Stimulated activated CD4-positive, alpha-beta T cell treated with anti-CD3 and anti-CD28 coated beads, Interleukin-4, amount 100 ng/mL, for 24 hours (primary cell): ENCODE results near the gene THEM4.
"Not testable (repeated sequence)": the region's sequence is repeated elsewhere in the genome, so short reads cannot be mapped to it uniquely, and the experiment has no call there.

ENCODE experiments used
- DNase-seq: peaks from one replicate; pipeline ENCODE4 v3.0.0-alpha.2; 2020

The THEM4 gene

DNA sequence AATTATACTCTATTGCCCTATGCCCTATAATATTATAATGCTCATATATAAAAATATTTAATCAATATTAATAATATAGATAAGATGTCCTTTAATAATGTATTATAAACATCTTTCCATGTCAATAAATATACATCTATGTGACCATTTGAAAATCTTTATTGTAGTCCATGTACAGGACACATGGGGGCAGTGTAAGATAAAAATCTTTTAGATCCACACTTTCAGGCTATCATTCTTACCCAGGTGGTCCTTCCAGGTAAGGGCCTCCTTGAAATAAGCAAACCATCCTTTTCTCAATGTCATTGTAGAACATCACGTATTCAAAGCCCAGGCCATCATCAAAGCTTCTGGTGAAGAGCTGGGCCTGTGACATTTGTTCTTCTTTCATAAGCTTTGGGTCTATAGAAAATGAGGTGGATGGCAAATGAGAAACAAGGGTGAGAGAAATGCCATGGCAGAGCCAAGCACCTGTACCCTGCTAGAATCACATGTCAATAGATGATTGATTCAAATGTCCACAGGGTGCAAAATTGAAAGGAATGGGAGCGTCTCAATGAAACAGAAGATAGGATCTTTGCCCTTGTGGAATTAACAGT is 20.2 kb downstream of the THEM4 start:
- no peak for DNase-seq

DNA sequence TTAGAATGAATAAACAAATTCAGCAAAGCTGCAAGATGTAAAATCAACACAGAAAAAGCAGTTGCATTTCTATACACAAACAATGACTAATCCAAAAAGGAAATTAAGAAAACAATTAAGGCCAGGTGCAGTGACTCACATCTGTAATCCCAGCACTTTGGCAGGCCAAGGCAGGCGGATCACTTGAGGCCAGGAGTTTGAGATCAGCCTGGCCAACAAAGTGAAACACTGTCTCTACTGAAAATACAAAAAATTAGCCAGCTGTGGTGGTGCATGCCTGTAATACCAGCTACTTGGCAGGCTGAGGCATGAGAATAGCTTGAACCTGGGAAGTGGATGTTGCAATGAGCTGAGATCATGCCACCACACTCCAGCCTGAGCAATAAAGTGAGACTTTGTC is 22.3 kb downstream of the THEM4 start:
- no peak for DNase-seq

DNA sequence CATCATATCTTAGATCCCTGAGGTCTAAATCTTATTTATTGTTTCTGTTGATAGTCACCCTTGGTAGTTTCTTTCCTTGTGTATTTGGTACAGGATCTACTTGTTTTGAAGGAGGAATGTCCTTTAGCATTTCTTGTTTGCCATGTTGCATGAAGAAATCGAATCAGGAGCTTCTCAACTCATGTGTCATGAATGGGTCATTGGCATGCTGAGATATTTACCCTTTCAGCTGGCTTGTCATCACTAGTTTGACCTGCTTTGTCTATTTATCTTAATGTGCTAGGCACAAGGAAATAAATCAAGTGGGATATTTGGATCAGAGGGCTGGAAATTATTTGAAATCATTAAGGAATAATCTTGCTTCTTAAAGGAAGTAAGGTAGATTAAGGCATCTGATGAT is 23.8 kb downstream of the THEM4 start:
- DNase-seq: no peak

DNA sequence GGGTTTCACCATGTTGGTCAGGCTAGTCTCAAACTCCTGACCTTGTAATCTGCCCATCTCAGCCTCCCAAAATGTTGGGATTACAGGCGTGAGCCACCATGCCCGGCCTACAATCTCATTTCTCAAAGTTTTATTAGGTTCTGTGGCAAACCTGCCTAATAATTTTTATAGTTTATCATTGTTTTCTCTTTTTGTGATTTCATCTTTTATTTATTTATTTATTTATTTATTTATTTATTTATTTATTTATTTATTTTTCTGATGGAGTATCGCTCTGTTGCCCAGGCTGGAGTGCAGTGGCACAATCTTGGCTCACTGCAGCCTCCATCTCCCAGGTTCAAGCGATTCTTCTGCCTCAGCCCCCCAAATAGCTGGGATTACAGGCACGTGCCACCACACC is 24.4 kb downstream of the THEM4 start:
- not testable (repeated sequence) for DNase-seq

DNA sequence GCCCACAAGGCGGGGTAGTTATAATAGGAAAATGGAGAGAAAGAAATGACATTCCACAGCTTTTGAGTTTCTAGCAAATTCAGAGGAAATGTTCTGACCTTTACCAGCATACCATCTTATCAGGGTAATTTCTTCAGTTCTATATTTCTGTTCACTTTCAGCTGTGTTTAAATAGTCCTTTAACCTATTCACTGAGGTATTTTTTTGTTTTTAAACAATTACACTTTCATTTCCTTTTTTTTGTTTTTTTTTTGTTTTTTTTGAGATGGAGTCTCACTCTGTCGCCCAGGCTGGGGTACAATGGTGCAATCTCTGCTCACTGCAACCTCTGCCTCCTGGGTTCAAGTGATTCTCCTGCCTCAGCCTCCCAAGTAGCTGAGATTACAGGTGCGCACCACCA is 24.9 kb downstream of the THEM4 start:
- not testable (repeated sequence) for DNase-seq

DNA sequence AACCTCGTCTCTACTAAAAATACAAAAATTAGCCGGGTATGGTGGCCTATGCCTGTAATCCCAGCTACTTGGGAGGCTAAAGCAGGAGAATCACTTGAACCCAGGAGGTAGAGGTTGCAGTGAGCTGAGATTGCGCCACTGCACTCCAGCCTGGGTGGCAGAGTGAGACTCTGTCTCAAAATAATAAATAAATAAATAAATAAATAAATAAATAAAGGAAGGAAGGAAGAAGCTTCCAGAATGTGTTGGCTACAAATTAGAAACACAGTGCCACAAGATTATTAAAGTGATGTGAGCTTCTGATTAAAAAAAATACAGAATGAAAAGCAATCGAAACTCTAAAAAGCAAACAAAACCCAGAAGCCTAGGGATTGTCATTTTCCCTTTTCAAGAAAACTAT is 25.4 kb downstream of the THEM4 start:
- not testable (repeated sequence) for DNase-seq

DNA sequence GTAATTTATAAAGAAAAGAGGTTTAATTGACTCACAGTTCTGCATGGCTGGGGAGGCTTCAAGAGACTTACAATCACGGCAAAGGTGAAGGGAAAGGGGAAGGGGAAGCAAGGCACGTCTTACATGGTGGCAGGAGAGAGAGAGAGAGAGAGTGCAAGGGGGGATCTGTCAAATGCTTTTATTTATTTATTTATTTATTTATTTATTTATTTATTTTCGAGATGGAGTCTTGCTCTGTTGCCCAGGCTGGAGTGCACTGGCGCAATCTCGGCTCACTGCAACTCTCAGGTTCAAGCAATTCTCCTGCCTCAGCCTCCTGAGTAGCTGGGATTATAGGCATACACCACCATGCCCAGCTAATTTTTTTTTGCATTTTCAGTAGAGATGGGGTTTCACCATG is 26.4 kb downstream of the THEM4 start:
- not testable (repeated sequence) for DNase-seq

DNA sequence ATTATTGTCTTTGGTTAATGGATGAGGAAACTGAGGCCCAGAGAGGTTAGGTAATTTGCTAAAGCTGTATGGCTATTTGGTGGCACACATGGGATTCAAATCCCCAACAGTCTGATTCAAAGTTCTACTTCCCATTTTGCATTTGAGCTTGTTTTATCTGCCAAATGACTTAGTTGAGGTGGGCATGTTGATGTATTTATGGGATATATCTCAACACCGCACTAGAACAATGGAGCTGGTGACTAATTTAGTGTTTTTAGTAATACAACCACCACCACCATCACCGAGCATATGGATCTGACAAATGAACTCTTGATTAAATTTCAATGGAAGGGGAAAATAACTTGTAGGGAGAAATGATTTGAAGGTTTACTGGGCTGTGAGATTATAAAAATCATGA is 26.8 kb downstream of the THEM4 start:
- DNase-seq: no peak

DNA sequence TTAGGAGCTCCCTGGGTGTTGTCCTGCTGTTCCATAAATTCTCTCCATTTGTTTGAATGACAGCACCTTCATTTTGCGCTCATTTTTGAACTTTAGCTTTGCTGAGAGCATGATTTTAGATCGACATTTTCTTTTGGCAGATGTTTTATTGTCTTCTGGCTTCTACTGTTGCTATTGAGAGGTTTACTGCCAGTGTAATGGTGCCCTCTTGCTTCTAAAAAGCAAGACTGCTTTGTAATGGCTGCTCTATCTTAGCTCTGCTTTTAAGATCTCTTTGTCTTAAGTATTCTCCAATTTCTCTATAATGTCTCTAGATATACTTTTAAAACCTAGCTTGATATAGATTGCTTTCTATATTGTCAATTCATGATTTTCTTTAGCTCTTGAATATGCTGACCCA is 27.8 kb downstream of the THEM4 start:
- no peak for DNase-seq

DNA sequence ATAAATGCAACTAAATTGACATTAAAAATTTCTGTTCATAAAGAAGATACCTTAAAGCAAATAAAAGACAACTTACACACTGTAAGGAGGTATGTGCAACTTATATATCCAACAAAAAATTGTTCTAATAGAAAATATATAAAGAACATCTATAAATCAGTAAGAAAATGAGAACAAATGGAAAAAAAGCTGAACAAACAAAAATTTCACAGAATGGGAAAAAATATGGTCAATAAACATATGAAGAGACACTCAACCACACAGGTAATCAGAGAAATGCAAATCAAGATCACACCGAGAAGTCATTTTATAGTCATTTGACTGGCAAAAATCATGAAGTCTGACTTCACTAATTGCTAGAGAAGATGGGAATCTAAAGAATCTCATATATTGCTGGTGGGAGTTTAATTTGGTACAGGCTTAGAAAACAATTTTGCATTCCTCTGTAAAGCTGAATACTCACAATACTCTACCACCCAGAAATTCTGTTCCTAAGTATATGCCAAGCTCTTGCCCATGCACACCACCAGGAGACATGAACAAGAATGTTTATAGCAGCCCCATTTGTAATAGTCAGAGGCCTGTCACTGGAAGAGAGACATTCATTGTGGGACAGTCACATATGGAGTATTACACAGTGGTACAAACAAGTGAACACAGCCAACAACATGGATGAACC is 33.8 kb downstream of the THEM4 start:
- no peak for DNase-seq

DNA sequence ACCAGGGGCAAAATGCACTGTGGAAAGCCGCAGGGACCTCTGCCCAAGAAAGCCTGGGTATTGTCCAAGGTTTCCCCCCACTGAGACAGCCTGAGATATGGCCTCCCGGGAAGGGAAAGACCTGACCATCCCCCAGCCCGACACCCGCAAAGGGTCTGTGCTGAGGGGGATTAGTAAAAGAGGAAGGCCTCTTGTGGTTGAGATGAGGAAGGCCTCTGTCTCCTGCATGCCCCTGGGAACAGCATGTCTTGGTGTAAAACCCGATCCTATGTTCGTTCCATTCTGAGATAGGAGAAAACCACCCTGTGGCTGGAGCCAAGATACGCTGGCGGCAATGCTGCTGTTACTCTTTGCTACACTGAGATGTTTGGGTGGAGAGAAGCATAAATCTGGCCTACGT is 36.5 kb downstream of the THEM4 start:
- not testable (repeated sequence) for DNase-seq

DNA sequence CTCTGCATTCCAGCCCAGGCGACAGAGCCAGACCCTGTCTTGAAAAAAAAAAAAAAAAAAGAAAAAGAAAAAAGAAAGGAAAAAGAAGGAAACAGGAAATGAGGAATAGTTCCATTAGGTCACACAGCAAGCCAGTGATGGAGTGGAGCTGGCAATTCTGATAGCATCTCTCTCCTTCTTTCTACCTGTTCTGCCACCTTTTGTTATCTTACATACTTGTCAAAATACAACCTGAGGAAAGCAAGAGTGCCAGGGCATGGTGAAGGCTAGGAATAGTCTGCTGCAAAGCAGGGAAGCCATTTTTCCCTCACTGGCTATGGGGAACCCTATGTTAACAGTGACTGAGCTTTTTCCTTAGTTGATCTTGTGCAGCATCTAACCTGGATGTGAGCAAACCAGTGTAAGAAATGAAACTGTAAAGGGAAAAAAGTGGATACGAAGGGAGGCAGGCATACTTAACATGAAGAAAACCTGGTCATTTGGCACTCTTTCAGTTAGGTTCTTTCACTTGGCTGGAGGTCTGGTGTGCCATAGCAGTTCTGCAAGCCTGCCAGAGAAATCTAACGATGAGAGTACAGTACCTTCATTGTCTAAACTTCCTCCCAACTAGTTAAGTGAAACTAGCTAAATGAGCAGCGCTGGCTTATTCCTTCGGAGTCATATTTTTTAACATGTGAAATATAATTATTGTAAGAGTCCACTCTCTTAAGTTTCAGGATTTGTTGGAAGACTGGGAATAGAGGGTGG is 37.9 kb downstream of the THEM4 start:
- DNase-seq: no peak

DNA sequence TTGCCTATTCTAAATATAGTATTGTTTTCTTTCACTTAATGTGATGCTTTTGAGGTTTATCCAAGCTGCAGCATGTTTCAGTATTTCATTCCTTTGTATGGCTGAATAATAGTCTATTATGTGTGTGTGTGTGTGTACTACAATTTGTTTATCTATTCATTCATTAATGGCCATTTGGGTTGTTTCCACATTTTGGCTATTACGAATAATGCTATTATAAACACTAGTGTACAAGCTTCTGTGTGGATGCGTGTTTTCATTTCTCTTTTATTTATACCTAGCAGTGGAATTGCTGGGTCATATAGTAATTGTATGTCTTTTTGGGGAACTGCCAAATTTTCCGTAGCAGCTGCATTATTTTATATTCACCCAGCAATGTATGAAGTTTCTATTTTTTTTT is 40.8 kb downstream of the THEM4 start:
- no peak for DNase-seq

DNA sequence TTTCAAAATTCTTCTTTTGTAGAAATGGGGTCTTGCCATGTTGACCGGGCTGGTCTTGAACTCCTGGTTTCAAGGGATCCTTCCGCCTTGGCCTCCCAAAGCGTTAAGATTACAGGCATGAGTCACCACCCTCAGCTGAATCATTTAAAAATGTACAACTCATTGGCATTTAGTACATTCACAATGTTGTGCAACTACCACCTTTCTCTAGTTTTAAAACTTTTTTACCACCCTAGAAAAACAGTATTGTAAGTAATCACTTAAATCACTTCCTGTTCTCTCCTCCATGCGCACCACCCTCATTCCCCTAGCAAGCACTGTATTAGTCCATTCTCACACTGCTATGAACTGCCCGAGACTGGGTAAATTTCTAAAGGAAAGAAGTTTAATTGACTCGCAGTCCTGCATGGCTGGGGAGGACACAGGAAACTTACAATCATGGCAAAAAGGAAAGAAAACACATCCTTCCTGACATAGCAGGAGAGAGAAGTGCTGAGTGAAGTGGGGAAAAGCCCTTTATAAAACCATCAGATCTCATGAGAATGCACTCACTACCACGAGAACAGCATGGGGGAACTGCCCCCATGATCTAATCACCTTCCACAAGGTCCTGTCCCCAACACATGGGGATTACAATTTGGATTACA is 41.4 kb downstream of the THEM4 start:
- no peak for DNase-seq

DNA sequence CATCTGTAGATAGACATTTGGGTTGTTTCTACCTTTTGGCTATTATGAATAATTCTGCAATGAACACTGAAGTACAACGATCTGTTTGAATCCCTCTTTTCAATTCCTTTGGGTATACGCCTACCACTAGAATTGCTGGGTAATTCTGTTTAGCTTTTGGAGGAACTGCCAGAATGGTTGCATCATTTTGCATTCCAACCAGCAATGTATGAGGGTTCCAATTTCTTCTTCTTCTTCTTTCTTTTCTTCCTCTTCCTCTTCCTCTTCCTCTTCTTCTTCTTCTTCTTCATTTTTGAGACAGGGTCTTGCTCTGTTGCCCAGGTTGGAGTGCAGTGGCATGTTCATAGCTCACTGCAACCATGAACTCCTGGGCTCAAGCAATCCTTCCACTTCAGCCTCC is 42.0 kb downstream of the THEM4 start:
- no peak for DNase-seq

DNA sequence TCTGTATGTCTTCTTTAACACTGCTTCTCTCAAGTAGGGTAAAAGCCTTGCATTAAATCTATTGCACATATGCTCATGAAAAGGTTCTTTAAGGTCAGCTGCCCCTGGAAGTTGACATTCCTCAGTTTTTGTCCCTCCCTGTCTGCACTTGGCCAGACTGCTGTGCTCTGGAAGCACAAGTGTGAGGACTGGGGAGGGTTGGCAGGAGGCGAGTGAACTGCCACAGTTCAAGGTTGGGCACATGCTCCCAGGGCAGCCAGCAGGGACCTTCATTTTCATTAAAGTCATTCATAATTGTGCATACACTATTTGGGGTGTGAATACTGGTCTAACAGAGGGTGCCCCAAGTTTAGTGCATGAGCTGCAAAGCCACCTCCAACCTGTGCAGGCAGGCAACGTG is 44.9 kb downstream of the THEM4 start:
- no peak for DNase-seq

DNA sequence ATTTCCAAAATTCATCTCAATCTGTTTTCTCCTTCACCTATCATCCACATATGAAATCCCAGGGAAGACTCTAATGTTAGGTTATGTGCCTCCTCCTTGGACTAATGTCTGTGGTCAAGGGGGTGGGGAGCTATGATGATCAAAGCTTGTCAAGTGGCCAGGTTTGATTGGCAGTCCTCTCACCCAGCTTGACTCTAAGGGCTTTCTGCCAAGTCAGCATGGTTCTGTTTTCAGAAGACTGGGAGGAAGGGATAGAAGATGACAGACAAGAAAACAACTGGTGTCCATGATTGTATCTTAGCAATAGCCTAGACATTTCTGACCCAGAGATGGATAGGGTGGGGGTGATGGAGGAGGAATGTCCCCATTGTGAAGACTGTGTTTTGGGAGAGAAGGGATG is 46.7 kb downstream of the THEM4 start:
- DNase-seq: no peak

DNA sequence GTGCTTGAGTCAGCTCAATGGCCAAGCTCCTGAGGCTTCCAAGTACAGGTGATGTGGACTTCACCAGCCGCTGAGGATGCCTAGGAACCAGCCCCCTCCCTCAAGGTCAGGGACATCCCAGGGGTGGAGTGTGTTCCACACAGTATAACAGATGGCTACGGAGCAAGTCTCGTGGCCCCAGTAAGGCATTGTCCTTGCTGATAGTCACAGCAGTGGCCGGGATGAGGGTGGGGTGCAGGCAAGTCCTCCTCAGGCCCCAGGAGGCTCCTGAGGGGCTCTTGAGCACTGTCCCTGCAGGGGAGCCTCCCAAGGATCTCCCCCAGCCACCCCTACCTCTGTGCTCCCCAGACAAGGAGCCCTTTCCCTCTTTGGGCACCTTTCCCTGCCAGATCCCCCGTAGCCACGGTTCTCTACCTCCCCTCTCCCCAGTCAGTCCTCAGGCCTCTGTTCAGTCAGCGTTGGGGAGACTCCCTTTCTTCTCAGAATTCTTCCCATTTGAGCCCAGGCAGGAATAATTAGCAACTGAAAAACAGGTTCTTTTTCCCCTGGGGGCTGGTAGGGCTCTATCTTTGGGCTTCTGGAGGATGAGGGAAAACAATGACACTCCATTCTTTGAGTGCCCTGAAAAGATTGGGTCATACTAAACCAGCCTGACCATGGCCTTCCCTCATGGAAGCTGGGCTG is 48.7 kb downstream of the THEM4 start:
- no peak for DNase-seq

DNA sequence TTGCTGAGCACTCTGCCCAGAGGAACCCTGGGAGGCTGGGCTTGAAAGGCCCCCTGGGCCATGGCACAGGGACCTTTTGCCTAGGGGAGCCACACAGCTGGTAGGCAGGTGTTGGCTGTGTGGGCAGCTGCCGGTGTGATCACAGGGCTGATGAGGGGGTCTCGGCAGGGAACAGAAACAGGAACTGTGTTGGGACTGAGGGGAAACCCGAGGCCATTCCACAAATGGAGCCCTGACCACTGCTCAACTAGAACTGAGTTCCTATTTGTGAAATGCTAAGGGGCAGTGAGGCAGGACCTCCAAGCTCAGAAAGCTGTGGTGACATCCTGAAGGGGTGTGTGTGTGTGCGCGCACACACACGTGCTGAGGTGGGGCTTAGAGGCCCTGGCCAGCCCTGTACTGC is 49.4 kb downstream of the THEM4 start:
- DNase-seq: no peak

DNA sequence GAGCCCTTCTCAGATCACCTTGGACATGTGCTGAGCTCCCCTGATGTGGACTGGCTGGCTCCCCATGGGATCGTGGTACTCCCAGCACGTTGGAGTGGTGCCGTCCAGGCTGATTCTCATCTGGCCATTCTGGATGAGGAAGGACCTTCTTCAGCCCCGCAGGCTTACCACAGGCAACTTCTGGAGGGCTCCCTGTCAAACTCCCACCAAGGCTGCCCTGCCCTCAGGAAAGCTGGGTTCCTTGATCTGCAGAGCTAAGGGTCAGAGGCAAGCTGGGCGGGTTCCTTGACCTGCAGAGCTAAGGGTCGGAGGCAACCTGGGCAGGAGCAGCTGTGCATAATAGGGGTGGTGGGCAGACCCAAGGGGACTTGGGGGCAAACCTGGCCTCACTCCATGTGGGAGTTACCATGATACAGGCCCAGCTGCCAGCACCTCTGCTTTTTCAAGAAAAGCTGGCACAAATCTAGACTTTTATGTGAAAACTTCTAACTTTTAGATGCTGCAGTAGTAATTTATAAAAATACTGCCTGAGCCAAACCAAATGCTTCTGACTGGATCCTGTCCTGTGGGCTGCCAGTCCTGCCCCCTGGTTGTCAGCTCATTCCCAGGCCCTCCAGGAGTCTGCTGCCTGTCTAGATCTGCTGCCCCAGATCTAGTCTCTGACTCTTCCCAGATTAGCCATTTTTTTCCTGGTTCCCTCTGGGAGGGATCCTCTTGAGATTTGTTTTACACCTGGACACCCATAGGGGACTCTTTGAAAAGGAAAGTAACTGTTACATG is 50.2 kb downstream of the THEM4 start:
- no peak for DNase-seq

DNA sequence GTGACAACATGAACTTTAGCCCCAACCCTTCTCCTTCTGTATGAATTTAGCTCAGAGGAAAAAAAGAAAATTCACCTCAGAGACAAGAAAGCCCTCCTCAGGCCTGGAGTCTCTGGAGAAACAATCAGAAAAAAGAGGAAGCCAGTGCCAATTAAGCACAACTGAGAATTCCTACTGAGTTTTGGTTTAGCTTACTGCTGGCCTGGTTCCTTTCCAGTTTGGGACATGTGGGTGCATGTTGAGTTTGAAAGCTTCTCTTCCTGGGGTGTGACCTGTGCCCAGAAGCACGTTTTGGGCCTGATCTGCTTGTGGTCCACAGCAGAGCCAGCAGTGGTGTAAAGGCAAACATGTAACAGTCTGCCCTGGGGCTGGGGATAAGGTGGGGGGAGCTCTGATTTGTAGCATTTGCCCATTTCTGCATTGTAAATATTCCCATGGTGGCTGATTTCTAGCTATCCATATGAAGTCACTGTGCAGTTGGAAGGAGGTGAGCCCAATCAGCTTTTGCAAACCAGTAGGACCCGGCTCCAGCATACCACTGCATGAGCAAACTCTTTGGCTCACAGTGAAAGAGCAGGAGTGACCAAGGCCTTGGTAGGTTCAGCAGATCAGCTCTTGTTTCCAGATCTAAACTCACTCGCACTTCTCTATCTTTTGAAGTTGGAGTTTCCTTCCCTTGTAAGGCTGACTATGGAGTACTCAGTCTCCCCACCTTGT is 51.1 kb downstream of the THEM4 start:
- no peak for DNase-seq

DNA sequence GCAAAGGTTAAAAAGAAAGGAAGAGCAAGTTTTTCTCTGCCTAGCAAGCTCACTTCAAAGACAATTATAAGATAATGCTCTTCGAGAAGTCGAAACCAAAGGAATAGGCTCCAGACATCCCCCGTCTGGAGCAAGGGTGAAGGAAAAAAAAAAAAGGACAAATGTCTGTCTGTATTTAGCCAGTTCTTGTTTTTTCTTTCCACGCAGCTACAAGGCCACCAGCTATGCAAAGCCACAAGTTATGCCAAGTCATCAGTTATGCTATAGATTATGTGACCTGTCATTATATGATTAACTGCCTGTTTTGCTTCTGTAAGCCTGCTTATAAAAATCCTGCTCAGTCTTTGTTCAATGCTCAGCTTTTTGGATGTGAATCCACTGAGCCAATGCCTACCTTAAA is 53.4 kb downstream of the THEM4 start:
- DNase-seq: no peak
